ENCODE measurements around the gene CANX. TPM values are rescaled to one million over a fixed set of nuclear protein-coding genes. Genes with fewer than 3 reads are reported as not detected.
A peak's percentile ranks its signal among the peaks of the same experiment; 100 is the strongest.

CANX gene
- total and polyA plus RNA-seq, 5 donors, result 119 to 694 (median 512) TPM

DNA sequence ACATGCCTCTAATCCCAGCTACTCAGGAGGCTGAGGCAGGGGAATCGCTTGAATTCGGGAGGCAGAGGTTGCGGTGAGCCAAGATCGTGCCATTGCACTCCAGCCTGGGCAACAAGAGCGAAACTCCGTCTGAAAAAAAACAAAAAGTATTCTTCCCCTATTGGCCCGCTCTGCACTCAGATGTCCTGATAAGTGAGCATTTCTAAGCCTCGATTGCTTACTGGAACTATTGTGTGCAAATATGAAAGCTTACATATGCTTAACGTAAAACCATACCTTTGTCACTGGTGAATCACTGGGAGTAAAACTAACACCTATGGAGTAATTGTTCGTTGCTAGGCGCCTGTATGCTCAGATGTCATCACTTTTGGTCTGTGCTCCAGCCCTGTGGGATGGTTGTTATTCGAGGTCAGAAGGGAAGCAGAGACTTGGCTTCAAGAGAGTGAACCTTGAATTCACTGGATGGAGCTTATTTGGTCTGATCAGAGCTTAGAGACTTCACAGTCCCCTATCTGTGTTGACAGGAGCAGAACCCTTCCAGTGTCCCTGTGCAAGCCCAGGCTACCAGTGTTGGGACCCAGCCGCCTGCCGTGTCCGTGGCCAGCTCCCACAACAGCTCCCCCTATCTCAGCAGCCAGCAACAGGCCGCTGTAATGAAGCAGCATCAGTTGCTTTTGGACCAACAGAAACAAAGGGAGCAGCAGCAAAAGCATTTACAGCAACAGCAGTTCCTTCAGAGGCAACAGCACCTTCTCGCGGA is 69.7 kb downstream of the CANX start:
- 76% methylated on average over 18 of the region's 18 CpGs for WGBS
- H3K27me3 ChIP-seq (ENCODE audit: control insufficient read depth, insufficient read depth), result no peaks in the 10 kb centered on the region
- peak in 1 of 3 donors; percentile 60 for DNase-seq
- intact Hi-C loops (cut with DNase I), result loop anchor here in 1 of 4 donors (10.0 kb wide), 1 partner anchor 96 kb away; no protein-coding TSS in a partner anchor
- no peaks in the 10 kb centered on the region for H3K9me3 ChIP-seq (ENCODE audit: control insufficient read depth, low read length)
- no peak overlapping the region for H3K27ac ChIP-seq (ENCODE audit: low read length)
- no peak overlapping the region for H3K4me3 ChIP-seq (ENCODE audit: low read length)
- H3K4me1 ChIP-seq (ENCODE audit: control insufficient read depth, insufficient read depth, low read length), result peaks cover 8% of the 10 kb centered on the region
- no peak for ATAC-seq

GRCh38 chr5:179769271-179769670 is 70.5 kb downstream of the CANX start:
- intact Hi-C loops (cut with DNase I), result loop anchor here in 1 of 4 donors (10.0 kb wide), 1 partner anchor 96 kb away; no protein-coding TSS in a partner anchor
- 74% methylated on average over 6 of the region's 6 CpGs for WGBS
- DNase-seq (peak in 1 of 3 donors; percentile 2), ATAC-seq (no peak)
- Histone ChIP-seq H3K27me3 (ENCODE audit: control insufficient read depth, insufficient read depth) (no peaks in the 10 kb centered on the region), H3K27ac (ENCODE audit: low read length) (no peak overlapping the region), H3K4me3 (ENCODE audit: low read length) (no peak overlapping the region), H3K4me1 (ENCODE audit: control insufficient read depth, insufficient read depth, low read length) (peaks cover 4% of the 10 kb centered on the region), H3K9me3 (ENCODE audit: control insufficient read depth, low read length) (no peaks in the 10 kb centered on the region)

- intact Hi-C loops (cut with DNase I), result loop anchor here in 1 of 4 donors (10.0 kb wide), 1 partner anchor 95 kb away; no protein-coding TSS in a partner anchor
- DNase-seq (peak in 1 of 3 donors; percentile 1), ATAC-seq (no peak)
- Histone ChIP-seq H3K4me1 (ENCODE audit: control insufficient read depth, insufficient read depth, low read length) (peaks cover 4% of the 10 kb centered on the region), H3K9me3 (ENCODE audit: control insufficient read depth, low read length) (no peaks in the 10 kb centered on the region), H3K4me3 (ENCODE audit: low read length) (no peak overlapping the region), H3K27me3 (ENCODE audit: control insufficient read depth, insufficient read depth) (no peaks in the 10 kb centered on the region), H3K27ac (ENCODE audit: low read length) (no peak overlapping the region)
- WGBS, result 93% methylated on average over 5 of the region's 5 CpGs
Observed at GRCh38 chr5:179769796-179770195, 71.0 kb downstream of the CANX start.

- no peak overlapping the region for H3K4me3 ChIP-seq (ENCODE audit: low read length)
- H3K9me3 ChIP-seq (ENCODE audit: control insufficient read depth, low read length), result no peaks in the 10 kb centered on the region
- no peaks in the 10 kb centered on the region for H3K27me3 ChIP-seq (ENCODE audit: control insufficient read depth, insufficient read depth)
- intact Hi-C loops (cut with DNase I), result no loop called here
- no peak overlapping the region for H3K27ac ChIP-seq (ENCODE audit: low read length)
- ATAC-seq (peak in 1 of 2 donors; percentile 19), DNase-seq (no peak)
- WGBS, result 63% methylated on average over 4 of the region's 4 CpGs
- H3K4me1 ChIP-seq (ENCODE audit: control insufficient read depth, insufficient read depth, low read length), result peaks cover 2% of the 10 kb centered on the region
Observed at GRCh38 chr5:179771311-179771895, 72.6 kb downstream of the CANX start.

GRCh38 chr5:179772351-179772750 is 73.6 kb downstream of the CANX start:
- Histone ChIP-seq H3K9me3 (ENCODE audit: control insufficient read depth, low read length) (no peaks in the 10 kb centered on the region), H3K4me3 (ENCODE audit: low read length) (no peak overlapping the region), H3K27me3 (ENCODE audit: control insufficient read depth, insufficient read depth) (no peaks in the 10 kb centered on the region), H3K27ac (ENCODE audit: low read length) (no peak overlapping the region), H3K4me1 (ENCODE audit: control insufficient read depth, insufficient read depth, low read length) (no peaks in the 10 kb centered on the region)
- intact Hi-C loops (cut with DNase I), result no loop called here
- DNase-seq (peak in 1 of 3 donors; percentile 2), ATAC-seq (no peak)
- WGBS, result 93% methylated on average over 6 of the region's 6 CpGs

DNA sequence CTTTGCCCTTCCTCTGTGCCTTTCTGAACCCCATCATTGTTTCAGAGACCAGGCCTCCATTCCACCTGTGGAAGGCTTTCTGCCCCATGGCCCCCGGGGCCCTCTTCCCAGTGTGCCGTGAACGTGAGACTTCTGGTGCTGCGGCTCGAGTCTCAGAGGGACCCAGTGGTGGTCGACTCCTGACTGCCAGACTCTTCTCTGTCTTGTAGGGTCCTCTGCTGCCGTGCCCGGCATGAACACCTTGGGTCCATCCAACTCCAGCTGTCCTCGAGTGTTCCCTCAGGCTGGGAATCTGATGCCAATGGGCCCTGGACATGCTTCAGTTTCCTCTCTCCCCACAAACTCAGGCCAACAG is 74.9 kb downstream of the CANX start:
- DNase-seq, result peak in 1 of 3 donors; percentile 39

DNA sequence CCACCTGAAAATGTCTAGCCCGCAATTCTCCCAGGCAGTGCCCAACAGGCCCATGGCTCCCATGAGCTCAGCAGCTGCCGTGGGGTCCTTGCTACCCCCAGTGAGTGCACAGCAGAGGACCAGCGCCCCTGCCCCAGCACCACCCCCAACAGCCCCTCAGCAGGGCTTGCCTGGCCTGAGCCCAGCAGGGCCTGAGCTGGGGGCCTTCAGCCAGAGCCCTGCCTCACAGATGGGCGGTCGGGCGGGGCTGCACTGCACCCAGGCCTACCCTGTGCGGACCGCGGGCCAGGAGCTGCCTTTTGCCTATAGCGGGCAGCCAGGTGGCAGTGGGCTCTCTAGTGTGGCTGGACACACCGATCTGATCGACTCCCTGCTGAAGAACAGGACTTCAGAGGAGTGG is 75.7 kb downstream of the CANX start:
- Histone ChIP-seq H3K9me3 (ENCODE audit: control insufficient read depth, low read length) (no peaks in the 10 kb centered on the region), H3K4me3 (ENCODE audit: low read length) (no peak overlapping the region), H3K27ac (ENCODE audit: low read length) (no peak overlapping the region), H3K4me1 (ENCODE audit: control insufficient read depth, insufficient read depth, low read length) (no peaks in the 10 kb centered on the region), H3K27me3 (ENCODE audit: control insufficient read depth, insufficient read depth) (no peaks in the 10 kb centered on the region)
- DNase-seq, result peak in 1 of 3 donors; percentile 49
- peak in 1 of 2 donors; percentile 17 for ATAC-seq
- intact Hi-C loops (cut with DNase I), result no loop called here
- WGBS, result 96% methylated on average over 12 of the region's 12 CpGs

More for the DNA sequence above, 74.9 kb downstream of the CANX start:
- intact Hi-C loops (cut with DNase I), result no loop called here
- WGBS, result 92% methylated on average over 9 of the region's 9 CpGs
- no peaks in the 10 kb centered on the region for H3K9me3 ChIP-seq (ENCODE audit: control insufficient read depth, low read length)
- H3K4me3 ChIP-seq (ENCODE audit: low read length), result no peak overlapping the region
- no peaks in the 10 kb centered on the region for H3K27me3 ChIP-seq (ENCODE audit: control insufficient read depth, insufficient read depth)
- no peak overlapping the region for H3K27ac ChIP-seq (ENCODE audit: low read length)
- H3K4me1 ChIP-seq (ENCODE audit: control insufficient read depth, insufficient read depth, low read length), result no peaks in the 10 kb centered on the region
- no peak for ATAC-seq

- 88% methylated on average over 11 of the region's 11 CpGs for WGBS
- peak in 1 of 3 donors; percentile 54 for DNase-seq
- Histone ChIP-seq H3K4me3 (ENCODE audit: low read length) (no peak overlapping the region), H3K9me3 (ENCODE audit: control insufficient read depth, low read length) (no peaks in the 10 kb centered on the region), H3K27ac (ENCODE audit: low read length) (no peak overlapping the region), H3K4me1 (ENCODE audit: control insufficient read depth, insufficient read depth, low read length) (no peaks in the 10 kb centered on the region), H3K27me3 (ENCODE audit: control insufficient read depth, insufficient read depth) (no peaks in the 10 kb centered on the region)
- no peak for ATAC-seq
- intact Hi-C loops (cut with DNase I), result no loop called here
Observed at GRCh38 chr5:179776411-179776938, 77.7 kb downstream of the CANX start.

GRCh38 chr5:179777456-179777855 is 78.7 kb downstream of the CANX start:
- H3K4me1 ChIP-seq (ENCODE audit: control insufficient read depth, insufficient read depth, low read length), result no peaks in the 10 kb centered on the region
- no peaks in the 10 kb centered on the region for H3K9me3 ChIP-seq (ENCODE audit: control insufficient read depth, low read length)
- H3K27ac ChIP-seq (ENCODE audit: low read length), result no peak overlapping the region
- ATAC-seq, result no peak
- DNase-seq, result peak in 1 of 3 donors; percentile 19
- 82% methylated on average over 10 of the region's 10 CpGs for WGBS
- H3K27me3 ChIP-seq (ENCODE audit: control insufficient read depth, insufficient read depth), result no peaks in the 10 kb centered on the region
- no peak overlapping the region for H3K4me3 ChIP-seq (ENCODE audit: low read length)
- intact Hi-C loops (cut with DNase I), result no loop called here

GRCh38 chr5:179777909-179778308 is 79.1 kb downstream of the CANX start:
- Histone ChIP-seq H3K27ac (ENCODE audit: low read length) (no peak overlapping the region), H3K4me1 (ENCODE audit: control insufficient read depth, insufficient read depth, low read length) (no peaks in the 10 kb centered on the region), H3K27me3 (ENCODE audit: control insufficient read depth, insufficient read depth) (no peaks in the 10 kb centered on the region), H3K4me3 (ENCODE audit: low read length) (no peak overlapping the region), H3K9me3 (ENCODE audit: control insufficient read depth, low read length) (no peaks in the 10 kb centered on the region)
- DNase-seq (peak in 1 of 3 donors; percentile 39), ATAC-seq (peak; percentile 22 to 50)
- intact Hi-C loops (cut with DNase I), result no loop called here
- WGBS, result 58% methylated on average over 9 of the region's 9 CpGs

DNA sequence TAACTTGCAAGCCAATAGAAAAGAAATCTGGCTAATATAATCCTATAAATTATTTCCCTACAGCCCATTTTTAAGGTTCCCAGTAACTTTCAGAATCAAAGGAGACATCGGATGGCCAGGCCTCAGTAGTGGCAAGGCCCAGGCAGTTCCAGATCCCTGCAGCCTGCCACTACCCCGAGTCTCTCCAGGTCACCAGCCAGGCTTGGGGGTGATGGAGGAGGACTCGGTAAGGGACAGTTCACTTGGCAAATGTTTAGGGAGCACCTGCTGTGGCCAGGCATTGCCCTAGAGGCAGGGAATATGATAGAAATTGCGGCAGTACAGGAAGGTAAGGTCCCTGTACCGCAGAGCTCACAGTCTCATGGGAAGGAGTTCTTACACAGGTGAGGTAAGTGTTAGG is 79.8 kb downstream of the CANX start:
- Histone ChIP-seq H3K4me1 (ENCODE audit: control insufficient read depth, insufficient read depth, low read length) (no peaks in the 10 kb centered on the region), H3K4me3 (ENCODE audit: low read length) (no peak overlapping the region), H3K9me3 (ENCODE audit: control insufficient read depth, low read length) (no peaks in the 10 kb centered on the region), H3K27ac (ENCODE audit: low read length) (no peak overlapping the region), H3K27me3 (ENCODE audit: control insufficient read depth, insufficient read depth) (no peaks in the 10 kb centered on the region)
- DNase-seq (peak in 1 of 3 donors; percentile 16), ATAC-seq (no peak)
- intact Hi-C loops (cut with DNase I), result no loop called here
- 91% methylated on average over 5 of the region's 5 CpGs for WGBS

All from right cardiac atrium (tissue), 5 donors.